Measurements from ENCODE around the gene ZNF423. TPM values are rescaled to one million over a fixed set of nuclear protein-coding genes. Genes with fewer than 3 reads are reported as not detected.

Gene ZNF423
- total RNA-seq, 1 donor from 2014 or later = 10.7 TPM

GRCh38 chr16:49638673-49639610 is 217.0 kb downstream of the ZNF423 start:
- no peaks in the 10 kb centered on the region for H3K9me3 ChIP-seq
- DNase-seq (no peak), ATAC-seq (peak in 1 of 2 donors; percentile 41)
- peaks cover 21% of the 10 kb centered on the region for H3K4me1 ChIP-seq
- no peak for TF ChIP-seq CTCF (IDR thresholded peaks at IDR 0.05)
- intact Hi-C loops (cut with DNase I) = no loop called here
- H3K4me3 ChIP-seq = no peak overlapping the region
- H3K27me3 ChIP-seq (ENCODE audit: low read depth) = no peaks in the 10 kb centered on the region
- H3K36me3 ChIP-seq = peaks cover 11% of the 10 kb centered on the region
- H3K27ac ChIP-seq = peak overlapping the region; percentile 1

GRCh38 chr16:49637933-49638672 is 217.8 kb downstream of the ZNF423 start:
- intact Hi-C loops (cut with DNase I) = no loop called here
- no peak overlapping the region for H3K4me3 ChIP-seq
- no peaks in the 10 kb centered on the region for H3K27me3 ChIP-seq (ENCODE audit: low read depth)
- peaks cover 21% of the 10 kb centered on the region for H3K4me1 ChIP-seq
- no peak for TF ChIP-seq CTCF (IDR thresholded peaks at IDR 0.05)
- DNase-seq = no peak
- peak in 1 of 2 donors; percentile 9 for ATAC-seq
- H3K27ac ChIP-seq = no peak overlapping the region
- peaks cover 11% of the 10 kb centered on the region for H3K36me3 ChIP-seq
- no peaks in the 10 kb centered on the region for H3K9me3 ChIP-seq

- intact Hi-C loops (cut with DNase I) = no loop called here
- no peak for TF ChIP-seq CTCF (IDR thresholded peaks at IDR 0.05)
- Histone ChIP-seq H3K4me1 (peaks cover 21% of the 10 kb centered on the region), H3K9me3 (no peaks in the 10 kb centered on the region), H3K4me3 (no peak overlapping the region), H3K27me3 (ENCODE audit: low read depth) (no peaks in the 10 kb centered on the region), H3K36me3 (peaks cover 11% of the 10 kb centered on the region), H3K27ac (no peak overlapping the region)
- ATAC-seq (no peak), DNase-seq (no peak)
Observed at GRCh38 chr16:49637511-49637910, 218.4 kb downstream of the ZNF423 start.

GRCh38 chr16:49636608-49637007 is 219.3 kb downstream of the ZNF423 start:
- DNase-seq = no peak
- intact Hi-C loops (cut with DNase I) = no loop called here
- Histone ChIP-seq H3K36me3 (peaks cover 11% of the 10 kb centered on the region), H3K4me3 (no peak overlapping the region), H3K9me3 (no peaks in the 10 kb centered on the region), H3K27me3 (ENCODE audit: low read depth) (no peaks in the 10 kb centered on the region), H3K27ac (no peak overlapping the region), H3K4me1 (peaks cover 21% of the 10 kb centered on the region)
- ATAC-seq = no peak
- no peak for TF ChIP-seq CTCF (IDR thresholded peaks at IDR 0.05)

- no peaks in the 10 kb centered on the region for H3K9me3 ChIP-seq
- H3K27me3 ChIP-seq (ENCODE audit: low read depth) = no peaks in the 10 kb centered on the region
- intact Hi-C loops (cut with DNase I) = no loop called here
- H3K4me1 ChIP-seq = peaks cover 19% of the 10 kb centered on the region
- no peak overlapping the region for H3K4me3 ChIP-seq
- TF ChIP-seq CTCF (IDR thresholded peaks at IDR 0.05) = no peak
- DNase-seq (no peak), ATAC-seq (no peak)
- H3K27ac ChIP-seq = no peak overlapping the region
- H3K36me3 ChIP-seq = peaks cover 11% of the 10 kb centered on the region
Observed at GRCh38 chr16:49635591-49636581, 220.0 kb downstream of the ZNF423 start.
